GM23338 (cell line): ENCODE data around the gene BRD7. TPM values are rescaled to one million over a fixed set of nuclear protein-coding genes. Genes with fewer than 3 reads are reported as not detected.

Source experiments
- ATAC-seq: fragments of 200-7000 bp; cut with Tn5 transposase; 3 replicates; pipeline ENCODE4 v1.9.1; 2020
- DNase-seq: peaks from one replicate; pipeline ENCODE4 v3.0.0-alpha.2; 2015; ENCODE audit warnings: low spot score
- H2AFZ ChIP-seq: fragments of 200-600 bp; sonication (generic); 2 replicates; pipeline ENCODE4 v1.8.0; 2016; ENCODE audit warnings: antibody characterized with exemption, mild to moderate bottlenecking, moderate library complexity
- H3F3A ChIP-seq: fragments of 200-600 bp; sonication (generic); replicated peaks from 2 replicates; pipeline ENCODE4 v1.8.0; 2017; ENCODE audit warnings: antibody characterized with exemption, mixed run types, low read depth
- H3K27ac ChIP-seq: fragments of 200-600 bp; sonication (generic); 2 replicates; pipeline ENCODE4 v1.6.1; 2016; ENCODE audit warnings: low read depth
- H3K27me3 ChIP-seq: fragments of 200-600 bp; sonication (generic); 2 replicates; pipeline ENCODE4 v1.8.0; 2016; ENCODE audit warnings: mild to moderate bottlenecking, mixed run types, moderate library complexity; ENCODE audit not compliant: insufficient read depth
- H3K36me3 ChIP-seq: fragments of 200-600 bp; sonication (generic); 2 replicates; pipeline ENCODE4 v1.8.0; 2016; ENCODE audit warnings: mild to moderate bottlenecking; ENCODE audit not compliant: insufficient read depth
- H3K4me1 ChIP-seq: fragments of 200-600 bp; sonication (generic); 2 replicates; pipeline ENCODE4 v1.8.0; 2016; ENCODE audit warnings: mild to moderate bottlenecking, moderate library complexity; ENCODE audit not compliant: insufficient read depth
- H3K4me2 ChIP-seq: fragments of 200-600 bp; sonication (generic); 2 replicates; pipeline ENCODE4 v1.7.1; 2017; ENCODE audit warnings: mixed run types
- H3K4me3 ChIP-seq: fragments of 200-600 bp; sonication (generic); 2 replicates; pipeline ENCODE4 v1.6.1; 2016; ENCODE audit warnings: mixed run types
- H3K79me2 ChIP-seq: fragments of 200-600 bp; sonication (generic); replicated peaks from 2 replicates; pipeline ENCODE4 v1.8.0; 2017; ENCODE audit warnings: mild to moderate bottlenecking; ENCODE audit not compliant: insufficient read depth
- H3K9me2 ChIP-seq: fragments of 200-600 bp; sonication (generic); 2 replicates; pipeline ENCODE4 v1.8.0; 2017; ENCODE audit not compliant: insufficient read depth
- H4K20me1 ChIP-seq: fragments of 200-600 bp; sonication (generic); replicated peaks from 2 replicates; pipeline ENCODE4 v1.8.0; 2017; ENCODE audit warnings: mild to moderate bottlenecking; ENCODE audit not compliant: insufficient read depth
- H3K27ac Mint-ChIP-seq: 2 replicates; pipeline ENCODE4 v1.8.0; 2020; ENCODE audit warnings: inconsistent platforms, mild to moderate bottlenecking, moderate library complexity, mixed read lengths
- H3K27me3 Mint-ChIP-seq: 3 replicates; pipeline ENCODE4 v1.8.0; 2022; ENCODE audit warnings: low read depth, mild to moderate bottlenecking, moderate library complexity, mixed read lengths, inconsistent platforms; ENCODE audit not compliant: insufficient read depth, poor library complexity
- H3K36me3 Mint-ChIP-seq: 3 replicates; pipeline ENCODE4 v1.8.0; 2021; ENCODE audit warnings: low read depth, mild to moderate bottlenecking, inconsistent platforms, moderate library complexity, mixed read lengths
- H3K4me1 Mint-ChIP-seq: 3 replicates; pipeline ENCODE4 v1.8.0; 2020; ENCODE audit warnings: mild to moderate bottlenecking, inconsistent platforms, mixed read lengths
- H3K4me3 Mint-ChIP-seq: 3 replicates; pipeline ENCODE4 v1.8.0; 2021; ENCODE audit warnings: moderate library complexity, mild to moderate bottlenecking, inconsistent platforms, mixed read lengths
- H3K9me3 Mint-ChIP-seq: 3 replicates; pipeline ENCODE4 v1.8.0; 2020; ENCODE audit warnings: moderate library complexity, mild to moderate bottlenecking, inconsistent platforms, mixed read lengths
- ETS1 ChIP-seq: IDR thresholded peaks from 2 replicates; pipeline ENCODE4 v1.6.1; 2016; ENCODE audit warnings: antibody characterized with exemption
- EZH2 ChIP-seq: fragments of 200-600 bp; sonication (generic); IDR thresholded peaks from one replicate; pipeline ENCODE4 v1.8.0; 2017; ENCODE audit warnings: antibody characterized with exemption, mild to moderate bottlenecking, low read depth; ENCODE audit not compliant: unreplicated experiment
- EZH2phosphoT487 ChIP-seq: fragments of 200-600 bp; sonication (generic); IDR thresholded peaks from one replicate; pipeline ENCODE4 v1.8.1; 2018; ENCODE audit warnings: antibody characterized with exemption; ENCODE audit not compliant: unreplicated experiment
- JUNB ChIP-seq: IDR thresholded peaks from one replicate; pipeline ENCODE4 v1.6.1; 2016; ENCODE audit warnings: antibody characterized with exemption; ENCODE audit not compliant: unreplicated experiment
- NANOG ChIP-seq: IDR thresholded peaks from 2 replicates; pipeline ENCODE4 v1.6.1; 2016; ENCODE audit warnings: antibody characterized with exemption, borderline replicate concordance
- POLR2AphosphoS5 ChIP-seq: IDR thresholded peaks from 2 replicates; pipeline ENCODE4 v1.6.1; 2016; ENCODE audit warnings: antibody characterized with exemption, low read depth
- REST ChIP-seq: IDR thresholded peaks from one replicate; pipeline ENCODE4 v1.6.1; 2018; ENCODE audit warnings: antibody characterized with exemption; ENCODE audit not compliant: unreplicated experiment
- STAT1 ChIP-seq: IDR thresholded peaks from one replicate; pipeline ENCODE4 v1.6.1; 2016; ENCODE audit warnings: antibody characterized with exemption; ENCODE audit not compliant: unreplicated experiment
- ZNF331 ChIP-seq: fragments of 250-450 bp; sonication (Bioruptor Pico); IDR thresholded peaks from 2 replicates; pipeline ENCODE4 v1.5.0; 2020; ENCODE audit warnings: low read depth, mild to moderate bottlenecking, moderate library complexity
- polyA plus RNA-seq: library from polyadenylated mRNA; unstranded; fragments of >200 nt; fragmentation: Nextera tagmentation; extraction: Ambion mirVana; gene quantifications from 2 replicates; pipeline ENCODE4 v1.2.1, GENCODE V29; 2016
- total RNA-seq: library from RNA; depleted of rRNA; stranded (reverse); fragments of >200 nt; shearing (Covaris generic); gene quantifications from 2 replicates; pipeline ENCODE4 v1.2.3, GENCODE V29; 2014
- TF ChIP-seq, protein P1 (sequence below), 2 experiments: fragments of 200-600 bp in 1 of 2; sonication (generic) in 1 of 2; conservative IDR thresholded peaks; 2 replicates each; pipeline versions ENCODE4 v1.5.1 to v1.6.1; 2016 to 2017; ENCODE audit warnings: antibody characterized with exemption in 2 of 2, low read depth in 2 of 2, mild to moderate bottlenecking in 2 of 2, moderate library complexity in 1 of 2

BRD7 gene
- total and polyA plus RNA-seq, 2 experiments from 2014 or later, result 93.0 to 149 TPM

DNA sequence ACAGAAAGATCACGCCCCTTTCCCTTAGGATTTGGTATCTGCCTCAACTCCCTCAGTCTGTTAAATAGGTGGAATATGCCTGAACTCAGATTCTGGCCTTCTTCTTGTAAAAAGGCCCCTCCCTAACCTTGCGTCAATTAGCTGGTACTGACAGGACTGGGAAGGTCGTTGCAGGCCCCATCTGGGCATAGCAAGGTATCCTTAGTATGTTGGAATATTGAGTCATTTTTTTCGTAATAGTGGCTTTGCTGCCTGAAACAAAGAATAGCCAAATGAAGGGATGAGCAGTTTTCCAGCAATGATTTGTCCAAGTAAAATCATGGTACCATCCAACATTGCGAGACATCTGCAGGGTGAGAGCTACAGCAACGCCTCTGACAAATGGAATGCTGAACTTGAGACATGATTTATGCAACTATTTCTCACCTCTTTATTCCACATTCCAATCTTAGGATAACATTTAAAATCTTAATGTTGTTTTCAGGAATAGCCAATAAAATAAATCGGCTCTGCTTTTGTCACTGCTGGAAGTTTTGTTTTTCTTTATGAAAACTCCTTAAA, 39.3 kb upstream of the BRD7 start:
- no peak for ATAC-seq
- H3K4me3 Mint-ChIP-seq, result no peak overlapping the region
- H3K36me3 ChIP-seq, result no peaks in the 10 kb centered on the region

DNA sequence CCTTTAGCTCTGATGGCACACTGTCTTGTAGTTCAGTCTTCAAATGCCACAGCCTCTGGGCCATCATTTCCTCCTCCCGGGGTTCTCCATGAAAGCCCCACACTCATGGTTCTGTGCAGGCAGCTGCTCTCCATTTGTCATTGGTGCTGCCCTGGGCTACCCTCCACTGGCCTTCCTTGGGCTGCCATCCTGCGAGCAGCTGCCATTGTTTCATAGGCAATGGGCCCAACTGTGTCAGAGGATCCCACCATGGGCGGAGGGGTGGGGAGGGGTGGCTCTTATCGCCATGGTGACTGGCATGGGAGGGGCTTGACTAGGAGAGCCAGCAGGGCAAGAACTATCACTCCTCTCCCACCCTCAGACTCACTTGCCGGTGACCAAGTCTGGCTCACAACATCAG, 38.6 kb upstream of the BRD7 start:
- Histone ChIP-seq H3K36me3 (no peaks in the 10 kb centered on the region), H2AFZ (peak overlapping the region; percentile 83), H3K4me3 (no peak overlapping the region), H3K79me2 (no peaks in the 10 kb centered on the region), H3F3A (no peaks in the 10 kb centered on the region), H3K27ac (no peak overlapping the region), H3K4me2 (no peak overlapping the region), H3K9me2 (0 out of 2 replicates have a peak, but pooled peaks cover 3% of the 10 kb centered on the region), H4K20me1 (no peaks in the 10 kb centered on the region), H3K4me1 (peaks cover 3% of the 10 kb centered on the region; the same call in 1 of the 2 replicates), H3K27me3 (no peaks in the 10 kb centered on the region)
- Mint-ChIP-seq H3K27me3 (peaks cover 3% of the 10 kb centered on the region), H3K4me3 (no peak overlapping the region), H3K4me1 (no peaks in the 10 kb centered on the region; the same call in 2 of the 3 replicates), H3K9me3 (peaks cover 11% of the 10 kb centered on the region; the same call in 2 of the 3 replicates), H3K36me3 (no peaks in the 10 kb centered on the region), H3K27ac (no peak overlapping the region)
- DNase-seq (peak; percentile 35), ATAC-seq (peak; percentile 70)
- TF ChIP-seq REST, result no peak
- TF ChIP-seq JUNB, result no peak
- no peak for TF ChIP-seq NANOG
- TF ChIP-seq EZH2phosphoT487, result no peak
- no peak for TF ChIP-seq POLR2AphosphoS5
- TF ChIP-seq, protein P1, sequence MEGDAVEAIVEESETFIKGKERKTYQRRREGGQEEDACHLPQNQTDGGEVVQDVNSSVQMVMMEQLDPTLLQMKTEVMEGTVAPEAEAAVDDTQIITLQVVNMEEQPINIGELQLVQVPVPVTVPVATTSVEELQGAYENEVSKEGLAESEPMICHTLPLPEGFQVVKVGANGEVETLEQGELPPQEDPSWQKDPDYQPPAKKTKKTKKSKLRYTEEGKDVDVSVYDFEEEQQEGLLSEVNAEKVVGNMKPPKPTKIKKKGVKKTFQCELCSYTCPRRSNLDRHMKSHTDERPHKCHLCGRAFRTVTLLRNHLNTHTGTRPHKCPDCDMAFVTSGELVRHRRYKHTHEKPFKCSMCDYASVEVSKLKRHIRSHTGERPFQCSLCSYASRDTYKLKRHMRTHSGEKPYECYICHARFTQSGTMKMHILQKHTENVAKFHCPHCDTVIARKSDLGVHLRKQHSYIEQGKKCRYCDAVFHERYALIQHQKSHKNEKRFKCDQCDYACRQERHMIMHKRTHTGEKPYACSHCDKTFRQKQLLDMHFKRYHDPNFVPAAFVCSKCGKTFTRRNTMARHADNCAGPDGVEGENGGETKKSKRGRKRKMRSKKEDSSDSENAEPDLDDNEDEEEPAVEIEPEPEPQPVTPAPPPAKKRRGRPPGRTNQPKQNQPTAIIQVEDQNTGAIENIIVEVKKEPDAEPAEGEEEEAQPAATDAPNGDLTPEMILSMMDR (conservative IDR thresholded peaks at IDR 0.05; ENCODE audit: low read depth in 2 of 2), result no peak
- TF ChIP-seq ETS1, result no peak
- TF ChIP-seq EZH2, result no peak

More for the DNA sequence above, 39.3 kb upstream of the BRD7 start:
- Histone ChIP-seq H3K9me2 (0 out of 2 replicates have a peak, but pooled peaks cover 3% of the 10 kb centered on the region), H3K4me1 (peaks cover 3% of the 10 kb centered on the region; the same call in 1 of the 2 replicates), H3K27me3 (no peaks in the 10 kb centered on the region), H4K20me1 (no peaks in the 10 kb centered on the region), H2AFZ (peak overlapping the region; percentile 83), H3K4me2 (no peak overlapping the region), H3K27ac (no peak overlapping the region), H3F3A (no peaks in the 10 kb centered on the region), H3K79me2 (no peaks in the 10 kb centered on the region), H3K4me3 (no peak overlapping the region)
- TF ChIP-seq POLR2AphosphoS5 (no peak), ZNF331 (CRISPR knock-in tag) (no peak), NANOG (no peak), EZH2 (no peak), STAT1 (no peak)
- Mint-ChIP-seq H3K27me3 (peaks cover 2% of the 10 kb centered on the region), H3K27ac (no peak overlapping the region), H3K9me3 (peaks cover 11% of the 10 kb centered on the region; the same call in 2 of the 3 replicates), H3K4me1 (no peaks in the 10 kb centered on the region; the same call in 2 of the 3 replicates), H3K36me3 (no peaks in the 10 kb centered on the region)
- DNase-seq, result no peak
